Lower leg skin (tissue), 4 donors: ENCODE measurements around the gene RABGGTB. TPM values are rescaled to one million over a fixed set of nuclear protein-coding genes. Genes with fewer than 3 reads are reported as not detected.
"Not testable (repeated sequence)": the region's sequence is repeated elsewhere in the genome, so short reads cannot be mapped to it uniquely, and the experiment has no call there.

ENCODE experiments used
- DNase-seq, 2 donors: peaks; one replicate each; pipeline ENCODE4 v3.0.0-alpha.2; 2019; ENCODE audit warnings: low spot score in 2 of 2
- H3K4me3 ChIP-seq: fragments of 200-600 bp; sonication (generic); 2 replicates; pipeline ENCODE4 v1.5.1; 2017; ENCODE audit warnings: mild to moderate bottlenecking, low read depth; ENCODE audit not compliant: poor library complexity, severe bottlenecking
- POLR2A ChIP-seq, 2 donors: fragments of 450-650 bp; IDR thresholded peaks; one replicate each; pipeline ENCODE4 v1.6.1; 2016 to 2017; ENCODE audit warnings: antibody characterized with exemption in 2 of 2, mild to moderate bottlenecking in 1 of 2, moderate library complexity in 1 of 2
- WGBS, 2 donors: methylation state at CpG; one replicate each; pipeline ENCODE4 v1.1.5; 2018; 5-methylcytosine and 5-hydroxymethylcytosine counted together
- intact Hi-C: fragments of 100-400 bp; cut with DNase I; formaldehyde crosslinking; loops from one replicate; pipeline ENCODE4 v1.15.0; 2023; ENCODE audit warnings: low total_unique reads
- total RNA-seq, 4 donors: library from RNA; depleted of rRNA; stranded (reverse); fragments of >200 nt; gene quantifications; one replicate each; pipeline ENCODE4 v1.1.0, GENCODE V29; 2016
- TF ChIP-seq, protein P1 (sequence below), 3 donors: fragments of 450-650 bp; IDR thresholded peaks; one replicate each; pipeline ENCODE4 v1.5.1; 2016; ENCODE audit warnings: antibody characterized with exemption in 3 of 3, mild to moderate bottlenecking in 3 of 3, moderate library complexity in 2 of 3

Gene RABGGTB
- total RNA-seq, 4 donors from 2014 or later: 36.5 to 48.9 (median 44.3) TPM

DNA sequence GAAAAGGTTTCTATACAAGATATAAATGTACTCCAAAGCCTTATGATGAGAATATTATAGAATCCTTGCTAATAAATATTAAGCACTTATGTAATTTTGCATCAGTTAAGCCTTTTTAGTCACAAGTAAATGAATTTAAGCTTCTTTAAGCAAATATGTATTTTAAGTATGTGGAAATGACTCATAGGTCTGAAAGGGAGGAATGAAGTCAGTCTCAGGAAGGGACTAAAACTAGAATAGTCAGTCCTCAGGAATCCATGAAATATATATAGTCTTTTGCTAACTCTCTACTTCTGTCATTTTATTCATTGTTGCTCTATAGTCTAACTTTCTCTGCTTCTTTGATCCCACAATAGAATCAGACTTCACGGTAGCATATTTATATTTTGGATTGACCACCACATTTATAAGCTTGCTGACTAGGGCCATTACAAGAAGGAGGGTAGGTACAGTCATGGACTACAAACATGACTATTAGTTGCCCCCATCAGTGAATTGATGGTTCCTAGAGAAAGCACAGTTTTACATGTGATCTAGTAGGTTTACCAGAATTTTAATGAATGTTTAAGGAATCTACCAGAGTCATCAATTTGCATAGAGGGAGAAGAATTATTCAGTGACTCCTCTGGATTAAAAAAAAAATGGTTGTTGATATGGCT is 20.2 kb upstream of the RABGGTB start:
- no peak overlapping the region for H3K4me3 ChIP-seq
- WGBS, 2 donors: 83 to 92% methylated on average over 1 of the region's 1 CpG
- intact Hi-C loops: no loop called here
- DNase-seq: no peak
- no peak for TF ChIP-seq POLR2A (IDR thresholded peaks at IDR 0.05)
- TF ChIP-seq, protein P1, sequence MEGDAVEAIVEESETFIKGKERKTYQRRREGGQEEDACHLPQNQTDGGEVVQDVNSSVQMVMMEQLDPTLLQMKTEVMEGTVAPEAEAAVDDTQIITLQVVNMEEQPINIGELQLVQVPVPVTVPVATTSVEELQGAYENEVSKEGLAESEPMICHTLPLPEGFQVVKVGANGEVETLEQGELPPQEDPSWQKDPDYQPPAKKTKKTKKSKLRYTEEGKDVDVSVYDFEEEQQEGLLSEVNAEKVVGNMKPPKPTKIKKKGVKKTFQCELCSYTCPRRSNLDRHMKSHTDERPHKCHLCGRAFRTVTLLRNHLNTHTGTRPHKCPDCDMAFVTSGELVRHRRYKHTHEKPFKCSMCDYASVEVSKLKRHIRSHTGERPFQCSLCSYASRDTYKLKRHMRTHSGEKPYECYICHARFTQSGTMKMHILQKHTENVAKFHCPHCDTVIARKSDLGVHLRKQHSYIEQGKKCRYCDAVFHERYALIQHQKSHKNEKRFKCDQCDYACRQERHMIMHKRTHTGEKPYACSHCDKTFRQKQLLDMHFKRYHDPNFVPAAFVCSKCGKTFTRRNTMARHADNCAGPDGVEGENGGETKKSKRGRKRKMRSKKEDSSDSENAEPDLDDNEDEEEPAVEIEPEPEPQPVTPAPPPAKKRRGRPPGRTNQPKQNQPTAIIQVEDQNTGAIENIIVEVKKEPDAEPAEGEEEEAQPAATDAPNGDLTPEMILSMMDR (IDR thresholded peaks at IDR 0.05): no peak

DNA sequence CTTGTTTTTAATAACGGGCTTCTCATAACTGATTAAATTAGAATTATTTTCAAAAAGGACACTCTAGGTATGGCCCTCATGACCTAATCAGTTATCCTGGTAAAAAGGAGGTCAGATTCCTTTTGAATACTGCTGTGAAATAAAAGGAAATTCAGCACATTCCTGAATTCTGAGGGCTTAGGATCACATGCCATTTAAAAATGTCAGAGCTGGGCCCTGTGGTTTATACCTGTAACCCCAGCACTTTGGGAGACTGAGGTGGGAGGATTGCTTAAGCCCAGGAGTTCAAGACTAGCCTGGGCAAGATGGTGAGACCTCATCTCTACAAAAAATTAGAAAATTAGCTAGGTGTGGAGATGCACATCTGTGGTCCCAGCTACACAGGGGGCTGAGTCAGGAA is 18.0 kb upstream of the RABGGTB start:
- WGBS, 2 donors: 93 to 94% methylated on average over 1 of the region's 1 CpG
- intact Hi-C loops: no loop called here
- TF ChIP-seq POLR2A (IDR thresholded peaks at IDR 0.05): no peak
- TF ChIP-seq, protein P1 (IDR thresholded peaks at IDR 0.05): no peak

DNA sequence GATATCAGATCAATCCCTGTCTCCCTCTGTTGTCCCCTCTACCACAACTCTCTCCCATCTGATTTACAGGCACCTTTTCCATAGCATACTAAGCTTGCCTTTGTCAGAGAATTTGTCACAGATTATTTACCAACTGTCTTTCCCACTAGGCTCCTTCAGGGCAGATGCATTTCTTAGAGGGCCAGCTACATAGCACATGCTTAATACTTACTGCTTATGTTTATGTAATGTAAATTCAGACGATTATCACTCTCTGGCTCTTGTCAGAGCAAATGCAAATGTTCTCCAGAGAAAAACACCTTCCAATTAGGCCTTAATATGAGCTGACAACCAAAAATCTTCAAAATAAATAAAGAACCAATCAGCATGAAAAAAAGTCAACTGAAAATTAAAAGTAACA is 15.3 kb upstream of the RABGGTB start:
- DNase-seq: no peak
- no peak overlapping the region for H3K4me3 ChIP-seq
- TF ChIP-seq, protein P1 (IDR thresholded peaks at IDR 0.05): no peak
- TF ChIP-seq POLR2A (IDR thresholded peaks at IDR 0.05): no peak
- 63 to 64% methylated on average over 1 of the region's 1 CpG for WGBS, 2 donors
- intact Hi-C loops: no loop called here

More for the DNA sequence above, 18.0 kb upstream of the RABGGTB start:
- no peak overlapping the region for H3K4me3 ChIP-seq
- no peak for DNase-seq

DNA sequence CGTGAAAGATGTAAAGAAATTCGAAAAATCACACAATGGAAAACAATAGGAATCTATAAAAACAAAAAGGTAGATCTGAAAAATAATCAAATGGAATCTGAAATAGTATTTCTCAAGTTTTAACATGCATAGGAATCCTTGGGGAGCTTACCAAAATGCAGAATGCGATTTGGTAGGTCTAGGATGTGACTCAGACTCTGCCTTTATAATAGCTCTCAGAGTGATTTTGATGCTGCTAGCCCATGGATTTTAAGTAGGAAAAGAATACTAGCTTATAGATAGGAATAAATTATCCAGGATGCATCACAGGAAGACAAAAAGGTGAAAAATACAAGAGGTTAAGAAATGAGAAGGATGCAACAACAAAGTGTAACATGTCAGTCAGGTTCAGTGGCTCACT is 14.1 kb upstream of the RABGGTB start:
- no peak for TF ChIP-seq POLR2A (IDR thresholded peaks at IDR 0.05)
- TF ChIP-seq, protein P1 (IDR thresholded peaks at IDR 0.05): no peak
- no peak for DNase-seq
- intact Hi-C loops: no loop called here
- whole genome bisulfite sequencing, 2 donors: 65 to 70% methylated on average over 3 of the region's 3 CpGs
- H3K4me3 ChIP-seq: no peak overlapping the region

GRCh38 chr1:75777812-75778211 is 8.2 kb upstream of the RABGGTB start:
- WGBS, 2 donors: 73 to 95% methylated on average over 4 of the region's 4 CpGs
- DNase-seq, intact Hi-C loops, H3K4me3 ChIP-seq: not testable (repeated sequence)

DNA sequence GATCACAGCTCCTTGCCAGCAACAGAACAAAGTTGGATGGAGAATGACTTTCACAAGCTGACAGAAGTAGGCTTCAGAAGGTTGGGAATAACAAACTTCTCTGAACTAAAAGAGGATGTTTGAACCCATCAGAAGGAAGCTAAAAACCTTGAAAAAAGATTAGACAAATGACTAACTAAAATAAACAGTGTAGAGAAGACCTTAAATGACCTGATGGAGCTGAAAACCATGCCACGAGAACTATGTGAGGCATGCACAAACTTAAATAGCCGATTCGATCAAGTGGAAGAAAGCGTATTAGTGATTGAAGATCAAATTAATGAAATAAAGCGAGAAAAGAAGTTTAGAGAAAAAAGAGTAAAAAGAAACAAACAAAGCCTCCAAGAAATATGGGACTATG is 7.4 kb upstream of the RABGGTB start:
- DNase-seq, intact Hi-C loops, H3K4me3 ChIP-seq: not testable (repeated sequence)
- WGBS, 2 donors: 95 to 97% methylated on average over 5 of the region's 5 CpGs

DNA sequence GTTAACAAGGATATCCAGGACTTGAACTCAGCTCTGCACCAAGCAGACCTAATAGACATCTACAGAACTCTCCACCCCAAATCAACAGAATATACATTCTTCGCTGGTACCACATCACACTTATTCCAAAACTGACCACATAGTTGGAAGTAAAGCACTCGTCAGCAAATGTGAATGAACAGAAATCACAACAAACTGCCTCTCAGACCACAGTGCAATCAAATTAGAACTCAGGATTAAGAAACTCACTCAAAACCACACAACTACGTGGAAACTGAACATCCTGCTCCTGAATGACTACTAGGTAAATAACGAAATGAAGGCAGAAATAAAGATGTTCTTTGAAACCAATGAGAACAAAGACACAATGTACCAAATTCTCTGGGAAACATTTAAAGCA is 5.9 kb upstream of the RABGGTB start:
- WGBS, 2 donors: 82 to 84% methylated on average over 4 of the region's 4 CpGs
- intact Hi-C loops, DNase-seq, H3K4me3 ChIP-seq: not testable (repeated sequence)

- 90 to 97% methylated on average over 4 of the region's 4 CpGs for WGBS, 2 donors
- intact Hi-C loops, H3K4me3 ChIP-seq, DNase-seq: not testable (repeated sequence)
Observed at GRCh38 chr1:75783920-75784319, 2.1 kb upstream of the RABGGTB start.
